Measurements from ENCODE around the gene TFDP1. TPM values are rescaled to one million over a fixed set of nuclear protein-coding genes. Genes with fewer than 3 reads are reported as not detected.

TFDP1 gene
- total and polyA plus RNA-seq, 4 donors: 17.4 to 36.6 (median 33.1) TPM

DNA sequence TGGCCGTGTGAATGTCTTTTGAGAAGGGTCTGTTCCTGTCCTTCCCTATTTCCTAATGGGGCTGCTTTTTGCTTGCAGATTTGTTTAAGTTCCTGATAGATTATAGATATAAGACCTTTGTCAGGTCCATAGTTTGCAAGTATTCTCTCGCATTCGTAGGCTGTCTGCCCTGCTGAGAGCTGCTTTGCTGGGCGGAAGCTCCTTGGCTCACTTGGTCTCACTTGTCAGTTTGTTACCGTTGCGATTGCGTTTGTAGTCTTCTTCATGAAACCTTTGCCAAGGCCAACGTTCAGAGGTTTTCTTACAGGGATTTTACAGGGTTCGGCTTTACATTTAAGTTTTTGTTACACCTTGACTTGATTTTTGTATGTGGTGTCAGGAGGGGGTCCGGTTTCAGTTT is 44.0 kb upstream of the TFDP1 start:
- DNase-seq: no peak
- no peaks in the 10 kb centered on the region for H3K9me3 ChIP-seq (ENCODE audit: control insufficient read depth, low read length)
- H3K27ac ChIP-seq (ENCODE audit: low read depth in 1 of 2, low read length in 2 of 2): no peak overlapping the region
- H3K27me3 ChIP-seq (ENCODE audit: control insufficient read depth in 1 of 2, insufficient read depth in 2 of 2, low read length in 1 of 2): no peaks in the 10 kb centered on the region
- H3K36me3 ChIP-seq (ENCODE audit: control insufficient read depth in 1 of 2, insufficient read depth in 2 of 2, low read length in 1 of 2): peaks cover 0 to 11% of the 10 kb centered on the region in 2 donors
- 90 to 97% methylated on average over 10 of the region's 10 CpGs for WGBS, 2 donors
- intact Hi-C loops (cut with DNase I): no loop called here
- H3K4me1 ChIP-seq (ENCODE audit: control insufficient read depth in 1 of 2, insufficient read depth in 2 of 2, low read length in 2 of 2): no peaks in the 10 kb centered on the region
- no peak for ATAC-seq (ENCODE audit: low FRiP score)
- no peak overlapping the region for H3K4me3 ChIP-seq (ENCODE audit: low read length in 2 of 2)

DNA sequence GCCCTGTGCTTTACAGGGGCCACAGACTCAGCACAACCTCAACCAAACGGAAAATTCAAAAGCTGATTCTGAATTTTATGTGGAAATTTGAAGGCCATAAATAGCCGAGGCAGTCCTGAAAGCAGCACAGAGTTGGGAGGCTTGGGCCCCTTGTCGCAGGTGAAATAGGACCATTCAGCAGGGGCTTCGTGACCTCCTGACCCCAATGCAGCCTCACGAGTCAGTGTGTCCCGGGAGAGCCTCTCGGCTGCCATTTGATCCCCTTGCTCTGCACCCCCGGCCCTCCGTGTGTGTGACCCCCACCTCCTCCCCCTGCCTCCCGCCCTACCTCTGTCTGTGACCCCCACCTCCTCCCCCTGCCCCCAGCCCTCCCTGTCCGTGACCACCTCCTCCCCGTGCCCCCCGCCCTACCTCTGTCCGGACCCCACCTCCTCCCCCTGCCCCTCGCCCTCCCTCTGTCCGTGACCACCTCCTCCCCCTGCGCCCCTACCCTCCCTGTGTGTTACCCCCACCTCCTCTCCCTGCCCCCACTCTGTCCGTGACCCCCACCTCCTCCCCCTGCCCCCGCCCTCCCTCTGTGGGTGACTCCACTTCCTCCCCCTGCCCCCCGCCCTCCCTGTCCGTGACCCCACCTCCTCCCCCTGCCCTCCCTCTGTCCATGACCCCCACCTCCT is 41.7 kb upstream of the TFDP1 start:
- intact Hi-C loops (cut with DNase I): no loop called here
- DNase-seq (peak; percentile 26 to 44), ATAC-seq (ENCODE audit: low FRiP score) (no peak)
- H3K27me3 ChIP-seq (ENCODE audit: control insufficient read depth in 1 of 2, insufficient read depth in 2 of 2, low read length in 1 of 2): no peaks in the 10 kb centered on the region
- H3K36me3 ChIP-seq (ENCODE audit: control insufficient read depth in 1 of 2, insufficient read depth in 2 of 2, low read length in 1 of 2): peaks cover 0 to 8% of the 10 kb centered on the region in 2 donors
- no peaks in the 10 kb centered on the region for H3K4me1 ChIP-seq (ENCODE audit: control insufficient read depth in 1 of 2, insufficient read depth in 2 of 2, low read length in 2 of 2)
- H3K9me3 ChIP-seq (ENCODE audit: control insufficient read depth, low read length): no peaks in the 10 kb centered on the region
- no peak overlapping the region for H3K27ac ChIP-seq (ENCODE audit: low read depth in 1 of 2, low read length in 2 of 2)
- H3K4me3 ChIP-seq (ENCODE audit: low read length in 2 of 2): no peak overlapping the region
- WGBS, 2 donors: 70 to 78% methylated on average over 11 to 21 of the region's 21 CpGs

DNA sequence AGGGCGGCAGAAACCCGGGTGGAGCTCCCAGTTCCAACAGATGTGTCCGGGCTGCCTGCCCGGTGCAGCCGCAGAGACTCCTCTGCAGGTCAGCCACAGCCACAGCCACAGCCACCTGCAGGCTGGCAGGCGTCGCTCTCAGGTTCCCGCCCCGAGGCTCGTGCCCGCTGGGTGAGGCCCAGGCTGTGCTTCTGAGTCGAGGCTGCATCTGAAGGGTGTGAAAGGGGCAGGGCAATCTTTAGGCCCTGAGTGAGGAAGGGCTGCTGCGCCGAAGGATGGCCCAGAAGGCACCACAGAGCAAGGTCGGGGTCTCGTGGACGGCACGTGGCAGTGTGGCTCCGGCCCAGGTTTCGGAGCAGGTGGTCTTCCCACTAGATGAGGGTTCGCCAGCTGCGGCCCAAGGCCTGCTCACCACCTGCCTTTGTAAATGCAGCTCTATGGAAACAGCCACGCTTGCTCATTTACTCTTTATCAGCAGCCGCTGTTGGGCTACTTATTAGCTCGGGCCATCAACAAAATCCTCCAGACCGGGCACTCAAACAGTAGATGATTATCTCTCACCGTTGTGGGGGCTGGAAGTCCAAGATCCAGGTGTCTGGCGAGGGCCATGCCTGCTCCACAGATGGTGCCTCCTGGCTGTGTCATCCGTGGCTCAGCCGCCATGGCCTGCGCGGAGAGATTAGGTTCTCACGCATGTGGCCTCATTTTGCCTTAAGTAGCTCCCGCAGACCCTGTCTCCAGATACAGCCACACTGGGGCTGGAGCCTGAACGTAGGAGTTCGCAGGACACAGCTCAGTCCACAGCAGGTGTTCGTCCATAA is 40.3 kb upstream of the TFDP1 start:
- no peak overlapping the region for H3K4me3 ChIP-seq (ENCODE audit: low read length in 2 of 2)
- DNase-seq: peak in 1 of 2 donors; percentile 70
- intact Hi-C loops (cut with DNase I): no loop called here
- no peak for ATAC-seq (ENCODE audit: low FRiP score)
- H3K27ac ChIP-seq (ENCODE audit: low read depth in 1 of 2, low read length in 2 of 2): no peak overlapping the region
- H3K27me3 ChIP-seq (ENCODE audit: control insufficient read depth in 1 of 2, insufficient read depth in 2 of 2, low read length in 1 of 2): no peaks in the 10 kb centered on the region
- peaks cover 0 to 7% of the 10 kb centered on the region in 2 donors for H3K36me3 ChIP-seq (ENCODE audit: control insufficient read depth in 1 of 2, insufficient read depth in 2 of 2, low read length in 1 of 2)
- H3K4me1 ChIP-seq (ENCODE audit: control insufficient read depth in 1 of 2, insufficient read depth in 2 of 2, low read length in 2 of 2): no peaks in the 10 kb centered on the region
- 94% methylated on average over 37 of the region's 37 CpGs for WGBS, 2 donors
- H3K9me3 ChIP-seq (ENCODE audit: control insufficient read depth, low read length): no peaks in the 10 kb centered on the region

GRCh38 chr13:113544896-113545295 is 39.7 kb upstream of the TFDP1 start:
- H3K4me3 ChIP-seq (ENCODE audit: low read length in 2 of 2): no peak overlapping the region
- WGBS, 2 donors: 90 to 92% methylated on average over 10 of the region's 10 CpGs
- no peak overlapping the region for H3K27ac ChIP-seq (ENCODE audit: low read depth in 1 of 2, low read length in 2 of 2)

GRCh38 chr13:113545455-113545930 is 39.1 kb upstream of the TFDP1 start:
- peak in 1 of 2 donors; percentile 55 for DNase-seq
- no peaks in the 10 kb centered on the region for H3K4me1 ChIP-seq (ENCODE audit: control insufficient read depth in 1 of 2, insufficient read depth in 2 of 2, low read length in 2 of 2)
- no peak overlapping the region for H3K27ac ChIP-seq (ENCODE audit: low read depth in 1 of 2, low read length in 2 of 2)
- H3K27me3 ChIP-seq (ENCODE audit: control insufficient read depth in 1 of 2, insufficient read depth in 2 of 2, low read length in 1 of 2): no peaks in the 10 kb centered on the region
- H3K36me3 ChIP-seq (ENCODE audit: control insufficient read depth in 1 of 2, insufficient read depth in 2 of 2, low read length in 1 of 2): peaks cover 0 to 5% of the 10 kb centered on the region in 2 donors
- no peak overlapping the region for H3K4me3 ChIP-seq (ENCODE audit: low read length in 2 of 2)
- ATAC-seq (ENCODE audit: low FRiP score): no peak
- no peaks in the 10 kb centered on the region for H3K9me3 ChIP-seq (ENCODE audit: control insufficient read depth, low read length)
- intact Hi-C loops (cut with DNase I): no loop called here
- WGBS, 2 donors: 60 to 76% methylated on average over 5 of the region's 5 CpGs

More at GRCh38 chr13:113544896-113545295, 39.7 kb upstream of the TFDP1 start:
- peak in 1 of 2 donors; percentile 33 for DNase-seq
- intact Hi-C loops (cut with DNase I): no loop called here
- Histone ChIP-seq H3K9me3 (ENCODE audit: control insufficient read depth, low read length) (no peaks in the 10 kb centered on the region), H3K27me3 (ENCODE audit: control insufficient read depth in 1 of 2, insufficient read depth in 2 of 2, low read length in 1 of 2) (no peaks in the 10 kb centered on the region), H3K36me3 (ENCODE audit: control insufficient read depth in 1 of 2, insufficient read depth in 2 of 2, low read length in 1 of 2) (peaks cover 0 to 4% of the 10 kb centered on the region in 2 donors), H3K4me1 (ENCODE audit: control insufficient read depth in 1 of 2, insufficient read depth in 2 of 2, low read length in 2 of 2) (no peaks in the 10 kb centered on the region)
- ATAC-seq (ENCODE audit: low FRiP score): no peak

GRCh38 chr13:113545931-113546516 is 38.5 kb upstream of the TFDP1 start:
- DNase-seq: peak in 1 of 2 donors; percentile 76
- Histone ChIP-seq H3K27ac (ENCODE audit: low read depth in 1 of 2, low read length in 2 of 2) (no peak overlapping the region), H3K4me3 (ENCODE audit: low read length in 2 of 2) (no peak overlapping the region), H3K27me3 (ENCODE audit: control insufficient read depth in 1 of 2, insufficient read depth in 2 of 2, low read length in 1 of 2) (no peaks in the 10 kb centered on the region), H3K36me3 (ENCODE audit: control insufficient read depth in 1 of 2, insufficient read depth in 2 of 2, low read length in 1 of 2) (peaks cover 0 to 6% of the 10 kb centered on the region in 2 donors), H3K9me3 (ENCODE audit: control insufficient read depth, low read length) (no peaks in the 10 kb centered on the region), H3K4me1 (ENCODE audit: control insufficient read depth in 1 of 2, insufficient read depth in 2 of 2, low read length in 2 of 2) (no peaks in the 10 kb centered on the region)
- intact Hi-C loops (cut with DNase I): no loop called here
- ATAC-seq (ENCODE audit: low FRiP score): peak; percentile 46
- 67 to 73% methylated on average over 22 of the region's 22 CpGs for WGBS, 2 donors

DNA sequence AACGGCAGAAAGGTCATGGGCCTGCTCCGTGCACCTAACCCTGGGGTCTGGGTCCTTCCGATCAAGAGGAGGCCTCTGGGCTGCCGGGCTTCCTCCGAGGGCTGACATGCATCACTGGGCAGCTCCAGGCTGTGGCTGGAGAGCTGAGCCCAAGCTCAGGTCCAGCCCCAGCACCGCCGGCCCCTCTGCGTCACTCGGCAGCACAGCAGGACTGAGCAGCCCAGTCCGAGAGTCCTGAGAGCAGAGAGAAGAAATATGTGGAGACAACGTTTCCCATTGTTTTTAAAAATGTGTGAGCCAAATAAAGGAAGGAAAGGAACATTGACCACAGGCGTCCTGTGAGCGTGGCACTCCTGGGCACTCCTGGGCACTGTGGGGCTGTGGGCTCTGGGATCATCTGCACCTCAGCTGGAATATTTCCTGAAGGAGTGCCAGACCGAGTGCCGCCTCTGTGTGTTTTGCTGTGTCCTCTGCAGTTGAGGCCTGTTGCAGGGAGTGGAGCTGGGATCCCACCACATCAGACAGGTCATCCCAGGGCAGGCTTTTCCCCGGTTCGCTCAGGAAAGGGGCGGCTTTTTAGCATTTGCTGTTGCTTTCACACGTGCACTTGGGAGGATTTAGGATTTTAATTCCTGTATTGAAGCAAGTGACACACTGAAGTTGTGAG is 37.8 kb upstream of the TFDP1 start:
- H3K4me3 ChIP-seq (ENCODE audit: low read length in 2 of 2): no peak overlapping the region

DNA sequence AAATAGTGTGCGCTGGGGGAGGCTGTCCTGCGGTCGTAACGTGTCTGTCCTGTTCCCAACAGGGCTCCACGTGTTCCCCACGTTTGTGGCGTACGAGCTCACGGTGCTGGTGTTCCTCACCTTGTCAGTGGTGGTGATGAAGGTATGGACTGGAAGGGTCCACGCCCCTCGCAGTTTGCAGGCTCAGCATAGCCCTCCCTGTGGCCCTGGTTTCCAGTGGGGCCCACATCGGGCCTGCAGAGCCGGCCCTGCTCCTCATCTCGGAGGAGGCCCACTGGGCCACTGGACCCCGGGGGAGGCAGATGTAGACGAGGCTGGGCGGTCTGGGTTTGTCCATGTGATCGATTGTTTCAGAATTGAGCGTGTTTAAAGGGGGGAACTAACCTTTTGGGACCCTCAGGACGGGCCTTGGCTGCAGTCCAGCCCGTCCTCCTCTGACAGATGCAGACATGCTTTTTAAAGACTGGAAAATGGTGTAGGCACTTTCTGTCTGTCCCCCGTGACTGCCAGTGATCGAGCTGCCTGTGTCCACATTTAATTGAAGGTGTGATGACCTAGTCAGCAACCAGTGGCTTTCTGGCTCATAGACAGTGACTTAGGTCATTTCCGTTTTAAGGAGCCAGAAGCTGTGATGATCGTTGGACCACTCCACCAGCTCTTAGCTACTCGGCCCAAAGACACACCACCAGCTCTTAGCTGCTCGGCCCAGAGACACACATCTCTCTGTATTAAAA is 37.1 kb upstream of the TFDP1 start:
- peak in 1 of 2 donors; percentile 69 for DNase-seq
- no peak for ATAC-seq (ENCODE audit: low FRiP score)
- no peaks in the 10 kb centered on the region for H3K4me1 ChIP-seq (ENCODE audit: control insufficient read depth in 1 of 2, insufficient read depth in 2 of 2, low read length in 2 of 2)
- H3K27ac ChIP-seq (ENCODE audit: low read depth in 1 of 2, low read length in 2 of 2): peak overlapping the region in 1 of 2 donors; percentile 7
- intact Hi-C loops (cut with DNase I): no loop called here
- H3K4me3 ChIP-seq (ENCODE audit: low read length in 2 of 2): no peak overlapping the region
- no peaks in the 10 kb centered on the region for H3K9me3 ChIP-seq (ENCODE audit: control insufficient read depth, low read length)
- WGBS, 2 donors: 64 to 67% methylated on average over 27 of the region's 27 CpGs
- no peaks in the 10 kb centered on the region for H3K27me3 ChIP-seq (ENCODE audit: control insufficient read depth in 1 of 2, insufficient read depth in 2 of 2, low read length in 1 of 2)
- peaks cover 2 to 9% of the 10 kb centered on the region in 2 donors for H3K36me3 ChIP-seq (ENCODE audit: control insufficient read depth in 1 of 2, insufficient read depth in 2 of 2, low read length in 1 of 2)

More for the DNA sequence above, 37.8 kb upstream of the TFDP1 start:
- 29 to 33% methylated on average over 19 of the region's 19 CpGs for WGBS, 2 donors
- ATAC-seq (ENCODE audit: low FRiP score): peak; percentile 88
- H3K36me3 ChIP-seq (ENCODE audit: control insufficient read depth in 1 of 2, insufficient read depth in 2 of 2, low read length in 1 of 2): peaks cover 2 to 8% of the 10 kb centered on the region in 2 donors
- H3K9me3 ChIP-seq (ENCODE audit: control insufficient read depth, low read length): no peaks in the 10 kb centered on the region
- intact Hi-C loops (cut with DNase I): no loop called here
- peak overlapping the region in 1 of 2 donors; percentile 7 for H3K27ac ChIP-seq (ENCODE audit: low read depth in 1 of 2, low read length in 2 of 2)
- H3K27me3 ChIP-seq (ENCODE audit: control insufficient read depth in 1 of 2, insufficient read depth in 2 of 2, low read length in 1 of 2): no peaks in the 10 kb centered on the region
- peak; percentile 73 to 86 for DNase-seq
- H3K4me1 ChIP-seq (ENCODE audit: control insufficient read depth in 1 of 2, insufficient read depth in 2 of 2, low read length in 2 of 2): no peaks in the 10 kb centered on the region
